GM12878 (cell line): ENCODE results near the gene SLMAP.

Experiments
- CTCF ChIP-seq, 3 experiments: IDR thresholded peaks in 2 of 3; conservative IDR thresholded peaks in 1 of 3; 2 replicates each; pipeline ENCODE4 v1.5.1; 2011; ENCODE audit warnings: low read depth in 3 of 3, low read length in 3 of 3, mild to moderate bottlenecking in 3 of 3, control low read depth in 2 of 3, moderate library complexity in 2 of 3, inconsistent platforms in 1 of 3, mixed read lengths in 1 of 3; ENCODE audit not compliant: control insufficient read depth in 2 of 3, insufficient read depth in 1 of 3; ENCODE audit errors: extremely low read depth in 1 of 3
- EP300 ChIP-seq, 2 experiments: fragments of 150-350 bp in 1 of 2; IDR thresholded peaks; 2 replicates each; pipeline ENCODE4 v1.6.1; 2011 to 2012; ENCODE audit warnings: low read depth in 2 of 2, low read length in 2 of 2, borderline replicate concordance in 1 of 2, improper control_type of control experiment in 1 of 2, inconsistent platforms in 1 of 2; ENCODE audit not compliant: control insufficient read depth in 1 of 2
- FOS ChIP-seq: IDR thresholded peaks from 3 replicates; pipeline ENCODE4 v1.6.1; 2011; ENCODE audit warnings: borderline replicate concordance; ENCODE audit not compliant: insufficient read length; ENCODE audit errors: extremely low read depth
- HDAC6 ChIP-seq: fragments of 200-600 bp; sonication (generic); IDR thresholded peaks from one replicate; pipeline ENCODE4 v1.8.0; 2017; ENCODE audit warnings: antibody characterized with exemption; ENCODE audit not compliant: unreplicated experiment
- STAT3 ChIP-seq: IDR thresholded peaks from 2 replicates; pipeline ENCODE4 v1.6.1; 2011; ENCODE audit warnings: low read depth, low read length, improper control_type of control experiment

- TF ChIP-seq HDAC6 = no peak
- no peak for TF ChIP-seq STAT3
- TF ChIP-seq CTCF (IDR thresholded peaks at IDR 0.05 in 2 of 3, conservative IDR thresholded peaks at IDR 0.05 in 1 of 3; ENCODE audit: control insufficient read depth in 2 of 3, extremely low read depth in 1 of 3, insufficient read depth in 1 of 3, low read depth in 3 of 3, low read length in 3 of 3) = no peak
- TF ChIP-seq EP300 (IDR thresholded peaks at IDR 0.05; ENCODE audit: borderline replicate concordance in 1 of 2, control insufficient read depth in 1 of 2, low read depth in 2 of 2, low read length in 2 of 2) = no peak
- no peak for TF ChIP-seq FOS
These were observed 64.4 kb downstream of the SLMAP start for GRCh38 chr3:57820479-57820878.
